Renal cortical epithelial cell (primary cell): ENCODE data around the gene STAU1. TPM values are rescaled to one million over a fixed set of nuclear protein-coding genes. Genes with fewer than 3 reads are reported as not detected.
"Not testable (repeated sequence)": the region's sequence is repeated elsewhere in the genome, so short reads cannot be mapped to it uniquely, and the experiment has no call there.

Source experiments
- DNase-seq: peaks from one replicate; pipeline ENCODE4 v3.0.0-alpha.2; 2011; ENCODE audit warnings: low read depth
- total RNA-seq: library from RNA; depleted of rRNA; stranded (reverse); fragments of >200 nt; gene quantifications from 2 replicates; pipeline ENCODE4 v1.2.3, GENCODE V29; 2014

The STAU1 gene
- total RNA-seq = 47.2 and 117 TPM in 2 replicates

- DNase-seq = peak; percentile 81
Measured at GRCh38 chr20:49187851-49188641, at the start of gene STAU1. TSS of gene STAU1 (minus strand) at chr20:49188334. CDS start at chr20:49166201, 22,133 bp downstream.

- no peak for DNase-seq
Measured at GRCh38 chr20:49237531-49237930, 49.4 kb upstream of the STAU1 start.

- DNase-seq = no peak
Measured at GRCh38 chr20:49236301-49236700, 48.2 kb upstream of the STAU1 start.

- no peak for DNase-seq
Measured at GRCh38 chr20:49234831-49235230, 46.7 kb upstream of the STAU1 start.

- no peak for DNase-seq
Measured at GRCh38 chr20:49233226-49233625, 45.1 kb upstream of the STAU1 start.

- no peak for DNase-seq
Measured at GRCh38 chr20:49231471-49231870, 43.3 kb upstream of the STAU1 start.

GRCh38 chr20:49230561-49231133, 42.5 kb upstream of the STAU1 start:
- DNase-seq = no peak

- no peak for DNase-seq
Measured at GRCh38 chr20:49230021-49230420, 41.9 kb upstream of the STAU1 start.

GRCh38 chr20:49229381-49229780, 41.2 kb upstream of the STAU1 start:
- DNase-seq = no peak

- DNase-seq = no peak
Measured at GRCh38 chr20:49228676-49229075, 40.5 kb upstream of the STAU1 start.

GRCh38 chr20:49225896-49226295, 37.8 kb upstream of the STAU1 start:
- DNase-seq = no peak

- DNase-seq = no peak
Measured at GRCh38 chr20:49219924-49220831, 32.0 kb upstream of the STAU1 start.

- DNase-seq = peak; percentile 95
Measured at GRCh38 chr20:49219091-49219923, 31.2 kb upstream of the STAU1 start, which contains the start of gene DDX27. TSS of gene DDX27 (plus strand) at chr20:49219416. CDS start at chr20:49219449, 33 bp downstream.

- not testable (repeated sequence) for DNase-seq
Measured at GRCh38 chr20:49218739-49219090, 30.6 kb upstream of the STAU1 start.

- peak; percentile 89 for DNase-seq
Measured at GRCh38 chr20:49216991-49217578, 29.0 kb upstream of the STAU1 start.

GRCh38 chr20:49215232-49215631, 27.1 kb upstream of the STAU1 start:
- no peak for DNase-seq

- no peak for DNase-seq
Measured at GRCh38 chr20:49214571-49214970, 26.4 kb upstream of the STAU1 start.

GRCh38 chr20:49210757-49211110, 22.6 kb upstream of the STAU1 start:
- no peak for DNase-seq

GRCh38 chr20:49210101-49210756, 22.1 kb upstream of the STAU1 start:
- no peak for DNase-seq

- DNase-seq = no peak
Measured at GRCh38 chr20:49207076-49207475, 18.9 kb upstream of the STAU1 start.

- DNase-seq = no peak
Measured at GRCh38 chr20:49203746-49204145, 15.6 kb upstream of the STAU1 start.
